Thyroid gland (tissue), 4 donors: ENCODE measurements around the gene NPPA. TPM values are rescaled to one million over a fixed set of nuclear protein-coding genes. Genes with fewer than 3 reads are reported as not detected.

Experiments used
- DNase-seq, 2 donors: peaks; one replicate each; pipeline ENCODE4 v3.0.0-alpha.2; 2019
- H3K27ac ChIP-seq, 3 donors: fragments of 200-600 bp; sonication (generic); 1 replicate in 2 of 3; 2 replicates in 1 of 3; pipeline ENCODE4 v1.5.1; 2016 to 2019; ENCODE audit warnings: mild to moderate bottlenecking in 1 of 3, moderate library complexity in 1 of 3
- H3K27me3 ChIP-seq: fragments of 200-600 bp; sonication (generic); one replicate; pipeline ENCODE4 v1.5.1; 2019
- H3K36me3 ChIP-seq, 2 donors: fragments of 200-600 bp; sonication (generic); one replicate each; pipeline ENCODE4 v1.5.1; 2016 to 2019
- H3K4me1 ChIP-seq, 2 donors: fragments of 200-600 bp; sonication (generic); one replicate each; pipeline ENCODE4 v1.5.1; 2017 to 2019
- H3K4me3 ChIP-seq, 3 donors: fragments of 200-600 bp; sonication (generic); replicated peaks in 1 of 3; 1 replicate in 2 of 3; 2 replicates in 1 of 3; pipeline ENCODE4 v1.5.1; 2016; ENCODE audit warnings: mild to moderate bottlenecking in 1 of 3
- H3K9me3 ChIP-seq: fragments of 200-600 bp; sonication (generic); one replicate; pipeline ENCODE4 v1.5.1; 2017
- CTCF ChIP-seq, 6 experiments: fragments of 200-600 bp in 3 of 6; fragments of 450-650 bp in 3 of 6; sonication (generic) in 3 of 6; IDR thresholded peaks; one replicate each; pipeline ENCODE4 v1.5.1; 2016 to 2019; ENCODE audit warnings: antibody characterized with exemption in 6 of 6, mild to moderate bottlenecking in 2 of 6, inconsistent platforms in 1 of 6, moderate library complexity in 1 of 6
- POLR2A ChIP-seq, 2 donors: fragments of 450-650 bp; IDR thresholded peaks; one replicate each; pipeline ENCODE4 v1.6.1; 2017; ENCODE audit warnings: antibody characterized with exemption in 2 of 2, mild to moderate bottlenecking in 2 of 2, moderate library complexity in 1 of 2
- WGBS, 2 donors: methylation state at CpG; one replicate each; pipeline ENCODE4 v1.1.5; 2017; 5-methylcytosine and 5-hydroxymethylcytosine counted together
- intact Hi-C: fragments of 100-400 bp; cut with DNase I; formaldehyde crosslinking; loops from one replicate; pipeline ENCODE4 v1.15.1; 2023
- total RNA-seq, 4 donors: library from RNA; depleted of rRNA; stranded (reverse); fragments of >200 nt; gene quantifications; one replicate each; pipeline ENCODE4 v1.2.3, GENCODE V29; 2016

NPPA gene
- total RNA-seq, 4 donors from 2014 or later = not detected

- WGBS, 2 donors = 66 to 67% methylated on average over 36 to 38 of the region's 40 CpGs
- H3K9me3 ChIP-seq = no peaks in the 10 kb centered on the region
- no peak overlapping the region for H3K27ac ChIP-seq
- peak; percentile 89 to 98 (median 96) for TF ChIP-seq CTCF (IDR thresholded peaks at IDR 0.05)
- no peak for TF ChIP-seq POLR2A (IDR thresholded peaks at IDR 0.05)
- intact Hi-C loops = loop anchor here (5.0 kb wide), 1 partner anchor 54 kb away; no protein-coding TSS in a partner anchor
- no peaks in the 10 kb centered on the region for H3K4me1 ChIP-seq
- no peaks in the 10 kb centered on the region for H3K27me3 ChIP-seq
- DNase-seq = peak; percentile 58 to 71
- peaks cover 83 to 87% of the 10 kb centered on the region in 2 donors for H3K36me3 ChIP-seq
- H3K4me3 ChIP-seq = no peak overlapping the region
Observed at GRCh38 chr1:11838349-11839272, 9.0 kb downstream of the NPPA start.

- peaks cover 85 to 90% of the 10 kb centered on the region in 2 donors for H3K36me3 ChIP-seq
- DNase-seq = no peak
- no peak overlapping the region for H3K27ac ChIP-seq
- H3K4me3 ChIP-seq = no peak overlapping the region
- no peaks in the 10 kb centered on the region for H3K4me1 ChIP-seq
- no peaks in the 10 kb centered on the region for H3K27me3 ChIP-seq
- TF ChIP-seq CTCF (IDR thresholded peaks at IDR 0.05) (no peak), POLR2A (IDR thresholded peaks at IDR 0.05) (no peak)
- no peaks in the 10 kb centered on the region for H3K9me3 ChIP-seq
- intact Hi-C loops = loop anchor here (5.0 kb wide), 1 partner anchor 54 kb away; no protein-coding TSS in a partner anchor
- WGBS, 2 donors = 88 to 90% methylated on average over 9 to 10 of the region's 11 CpGs
Observed at GRCh38 chr1:11837767-11838348, 9.7 kb downstream of the NPPA start.

GRCh38 chr1:11836955-11837766 is 10.4 kb downstream of the NPPA start:
- 89 to 90% methylated on average over 33 to 35 of the region's 36 CpGs for WGBS, 2 donors
- no peak overlapping the region for H3K4me3 ChIP-seq
- H3K27ac ChIP-seq = no peak overlapping the region
- no peaks in the 10 kb centered on the region for H3K27me3 ChIP-seq
- TF ChIP-seq POLR2A (IDR thresholded peaks at IDR 0.05) (no peak), CTCF (IDR thresholded peaks at IDR 0.05) (no peak)
- intact Hi-C loops = loop anchor here (5.0 kb wide), 1 partner anchor 55 kb away; no protein-coding TSS in a partner anchor
- peaks cover 79 to 88% of the 10 kb centered on the region in 2 donors for H3K36me3 ChIP-seq
- no peaks in the 10 kb centered on the region for H3K9me3 ChIP-seq
- no peak for DNase-seq
- H3K4me1 ChIP-seq = no peaks in the 10 kb centered on the region

- WGBS, 2 donors = 95 to 96% methylated on average over 28 of the region's 28 CpGs
- no peak for TF ChIP-seq CTCF (IDR thresholded peaks at IDR 0.05)
- TF ChIP-seq POLR2A (IDR thresholded peaks at IDR 0.05) = no peak
- no peaks in the 10 kb centered on the region for H3K27me3 ChIP-seq
- H3K4me1 ChIP-seq = no peaks in the 10 kb centered on the region
- no peaks in the 10 kb centered on the region for H3K9me3 ChIP-seq
- intact Hi-C loops = loop anchor here (5.0 kb wide), 1 partner anchor 57 kb away; no protein-coding TSS in a partner anchor
- peaks cover 66 to 81% of the 10 kb centered on the region in 2 donors for H3K36me3 ChIP-seq
- no peak for DNase-seq
- no peak overlapping the region for H3K4me3 ChIP-seq
- no peak overlapping the region for H3K27ac ChIP-seq
Observed at GRCh38 chr1:11835441-11836225, 11.9 kb downstream of the NPPA start.
